CD4-positive, alpha-beta T cell treated with Interleukin-6 at 100 ng/mL for 8 hours (primary cell): ENCODE data around the gene ZNF558.
A peak's percentile ranks its signal among the peaks of the same experiment; 100 is the strongest.

Source experiments
- DNase-seq: peaks from one replicate; pipeline ENCODE4 v3.0.0-alpha.2; 2020; ENCODE audit warnings: mixed read lengths, low spot score

The ZNF558 gene

GRCh38 chr19:8832132-8833021 is at the start of gene ZNF558, which contains the start of gene MBD3L1:
Gene ZNF558, minus strand, starts transcription at chr19:8832304. Its CDS starts 9,645 bp downstream, at chr19:8822659.
Gene MBD3L1, plus strand, starts transcription at chr19:8832377. Its CDS starts 10,302 bp downstream, at chr19:8842679.
- DNase-seq: peak; percentile 99

- DNase-seq: no peak
These were observed 49.4 kb upstream of the ZNF558 start for GRCh38 chr19:8881512-8881911.

GRCh38 chr19:8880868-8881488 is 48.9 kb upstream of the ZNF558 start:
- no peak for DNase-seq

- DNase-seq: no peak
These were observed 46.0 kb upstream of the ZNF558 start for GRCh38 chr19:8877854-8878705.

- no peak for DNase-seq
These were observed 34.2 kb upstream of the ZNF558 start for GRCh38 chr19:8866344-8866743.

- no peak for DNase-seq
These were observed 26.2 kb upstream of the ZNF558 start for GRCh38 chr19:8858260-8858659.

GRCh38 chr19:8850488-8850887 is 18.4 kb upstream of the ZNF558 start:
- DNase-seq: no peak

GRCh38 chr19:8849232-8849631 is 17.1 kb upstream of the ZNF558 start:
- no peak for DNase-seq

- DNase-seq: no peak
These were observed 14.7 kb upstream of the ZNF558 start for GRCh38 chr19:8846819-8847218.

- DNase-seq: no peak
These were observed 8.6 kb upstream of the ZNF558 start for GRCh38 chr19:8840708-8841107.

- no peak for DNase-seq
These were observed 3.8 kb upstream of the ZNF558 start for GRCh38 chr19:8835877-8836276.

GRCh38 chr19:8835446-8835845 is 3.3 kb upstream of the ZNF558 start:
- no peak for DNase-seq

- DNase-seq: no peak
These were observed 322 bp downstream of the ZNF558 start for GRCh38 chr19:8831832-8832131.

GRCh38 chr19:8831373-8831772 is 731 bp downstream of the ZNF558 start:
- DNase-seq: no peak

GRCh38 chr19:8827277-8827676 is 4.8 kb downstream of the ZNF558 start:
- no peak for DNase-seq

GRCh38 chr19:8826371-8826770 is 5.7 kb downstream of the ZNF558 start:
- no peak for DNase-seq

GRCh38 chr19:8821748-8822241 is 10.3 kb downstream of the ZNF558 start:
- DNase-seq: no peak

GRCh38 chr19:8820234-8820633 is 11.9 kb downstream of the ZNF558 start:
- no peak for DNase-seq

GRCh38 chr19:8815780-8816179 is 16.3 kb downstream of the ZNF558 start:
- DNase-seq: no peak

- DNase-seq: no peak
These were observed 17.9 kb downstream of the ZNF558 start for GRCh38 chr19:8814176-8814575.

- DNase-seq: no peak
These were observed 20.6 kb downstream of the ZNF558 start for GRCh38 chr19:8811315-8812172.
